Measurements from ENCODE around the gene INHBE. TPM values are rescaled to one million over a fixed set of nuclear protein-coding genes. Genes with fewer than 3 reads are reported as not detected.
A peak's percentile ranks its signal among the peaks of the same experiment; 100 is the strongest.

INHBE gene
- total RNA-seq, 2 donors from 2014 or later, result not detected

DNA sequence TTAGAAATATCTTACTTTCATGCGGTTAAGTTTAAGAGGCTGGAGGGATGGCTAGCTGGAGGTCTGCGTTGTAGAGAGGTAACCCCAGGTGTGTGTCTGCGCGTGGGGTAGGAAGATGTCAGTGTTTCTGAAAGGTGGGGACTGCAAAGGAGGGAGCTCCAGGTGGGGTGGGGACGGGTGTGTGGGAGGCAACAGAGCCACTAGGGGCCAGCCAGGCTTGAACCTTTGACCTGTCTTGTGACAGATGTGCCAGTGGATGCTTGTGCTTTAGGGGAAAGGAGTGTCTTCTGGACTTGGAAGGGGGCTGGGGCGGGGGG, 5.3 kb downstream of the INHBE start:
- ATAC-seq, result no peak
- no peak for DNase-seq
- H3K27ac Mint-ChIP-seq, result peak overlapping the region; percentile 51
- peaks cover 52% of the 10 kb centered on the region for H3K4me1 Mint-ChIP-seq
- H3K4me3 Mint-ChIP-seq, result peak overlapping the region; percentile 95
- H3K36me3 Mint-ChIP-seq (ENCODE audit: low read depth), result peaks cover 2% of the 10 kb centered on the region
- H3K9me3 ChIP-seq (ENCODE audit: control insufficient read depth, low read length, poor library complexity, severe bottlenecking), result no peaks in the 10 kb centered on the region
- peaks cover 15% of the 10 kb centered on the region for H3K27me3 Mint-ChIP-seq

DNA sequence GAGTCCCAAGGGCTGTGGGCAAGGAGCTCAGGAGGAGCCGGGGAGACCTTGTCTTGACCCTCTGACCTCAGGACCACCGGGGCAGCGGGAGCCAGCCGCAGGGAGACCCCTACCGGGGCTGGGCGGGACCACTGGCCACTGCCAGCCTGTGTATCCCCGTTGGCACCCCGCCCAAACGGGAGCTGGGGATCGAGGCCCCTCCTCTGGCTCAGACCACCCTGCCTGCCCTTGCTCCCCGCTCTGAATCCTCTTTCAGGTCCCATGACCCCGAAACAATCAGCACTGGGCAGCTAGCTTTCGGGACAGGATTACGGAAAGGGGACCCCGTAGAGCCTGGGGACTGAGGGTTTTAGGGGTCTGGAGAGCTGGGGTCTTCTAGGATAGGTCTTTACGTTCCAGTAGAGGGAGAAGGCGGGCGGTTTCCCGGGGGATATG, 5.8 kb downstream of the INHBE start:
- ATAC-seq, result no peak
- no peak for DNase-seq
- H3K9me3 ChIP-seq (ENCODE audit: control insufficient read depth, low read length, poor library complexity, severe bottlenecking), result no peaks in the 10 kb centered on the region
- Mint-ChIP-seq H3K4me1 (peaks cover 51% of the 10 kb centered on the region), H3K27ac (peak overlapping the region; percentile 51), H3K4me3 (peak overlapping the region; percentile 99), H3K36me3 (ENCODE audit: low read depth) (peaks cover 2% of the 10 kb centered on the region), H3K27me3 (peaks cover 15% of the 10 kb centered on the region)

DNA sequence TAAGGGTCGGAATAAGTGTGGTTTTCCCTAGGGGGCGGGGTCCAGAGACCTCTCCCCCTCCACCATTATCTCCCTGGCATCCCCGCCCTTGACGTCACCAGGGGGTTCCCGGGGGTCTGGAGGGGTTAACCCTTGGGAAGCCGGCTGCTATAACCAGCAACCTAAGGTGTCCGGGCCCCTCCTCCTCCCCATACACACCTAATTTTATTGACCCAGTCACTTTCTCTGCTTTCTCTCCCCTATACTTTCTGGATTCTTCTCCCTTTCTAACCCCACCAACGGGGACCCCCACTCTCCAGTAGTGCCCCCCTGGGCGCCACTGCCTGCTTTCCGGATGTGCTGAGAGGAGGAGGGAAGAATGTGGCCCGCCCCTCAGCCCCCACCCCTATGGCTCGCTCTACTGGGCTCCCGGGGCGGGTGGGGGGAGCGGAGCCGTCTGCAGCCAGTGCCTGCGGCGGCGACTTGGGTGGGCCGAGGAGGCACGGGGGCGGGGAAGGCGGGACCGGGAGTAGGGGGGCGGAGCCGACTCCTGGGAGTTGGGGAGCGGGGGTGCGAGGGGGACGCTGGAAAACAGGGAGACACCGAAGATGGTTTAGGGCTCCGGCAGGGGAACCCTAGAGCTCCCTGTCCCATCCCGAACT, 6.3 kb downstream of the INHBE start:
- Mint-ChIP-seq H3K27ac (peak overlapping the region; percentile 94), H3K27me3 (peaks cover 15% of the 10 kb centered on the region), H3K36me3 (ENCODE audit: low read depth) (peaks cover 2% of the 10 kb centered on the region), H3K4me1 (peaks cover 49% of the 10 kb centered on the region), H3K4me3 (peak overlapping the region; percentile 99)
- ATAC-seq (no peak), DNase-seq (peak in 2 of 3 donors; percentile 34 to 41)
- H3K9me3 ChIP-seq (ENCODE audit: control insufficient read depth, low read length, poor library complexity, severe bottlenecking), result no peaks in the 10 kb centered on the region

DNA sequence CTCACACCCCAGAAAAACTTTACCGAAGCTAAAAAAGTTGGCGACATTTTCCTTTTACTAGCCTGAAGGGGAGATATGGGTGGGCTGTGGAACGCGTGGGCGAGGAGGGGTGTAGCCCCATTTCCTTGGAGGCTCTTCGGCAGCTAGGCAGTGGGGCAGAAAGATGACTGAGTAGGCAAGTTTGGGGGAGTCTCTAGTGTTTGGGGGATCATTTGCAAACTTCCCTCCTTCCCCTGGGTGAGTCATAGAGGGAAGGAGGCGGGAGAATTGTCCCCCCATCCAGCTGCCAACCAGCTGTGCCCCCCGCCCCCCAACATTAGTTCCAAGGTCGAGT, 6.8 kb downstream of the INHBE start:
- H3K9me3 ChIP-seq (ENCODE audit: control insufficient read depth, low read length, poor library complexity, severe bottlenecking), result no peaks in the 10 kb centered on the region
- Mint-ChIP-seq H3K27me3 (peaks cover 15% of the 10 kb centered on the region), H3K4me1 (peaks cover 47% of the 10 kb centered on the region), H3K27ac (peak overlapping the region; percentile 94), H3K36me3 (ENCODE audit: low read depth) (peaks cover 2% of the 10 kb centered on the region), H3K4me3 (peak overlapping the region; percentile 99)
- peak in 1 of 3 donors; percentile 12 for DNase-seq
- no peak for ATAC-seq

DNA sequence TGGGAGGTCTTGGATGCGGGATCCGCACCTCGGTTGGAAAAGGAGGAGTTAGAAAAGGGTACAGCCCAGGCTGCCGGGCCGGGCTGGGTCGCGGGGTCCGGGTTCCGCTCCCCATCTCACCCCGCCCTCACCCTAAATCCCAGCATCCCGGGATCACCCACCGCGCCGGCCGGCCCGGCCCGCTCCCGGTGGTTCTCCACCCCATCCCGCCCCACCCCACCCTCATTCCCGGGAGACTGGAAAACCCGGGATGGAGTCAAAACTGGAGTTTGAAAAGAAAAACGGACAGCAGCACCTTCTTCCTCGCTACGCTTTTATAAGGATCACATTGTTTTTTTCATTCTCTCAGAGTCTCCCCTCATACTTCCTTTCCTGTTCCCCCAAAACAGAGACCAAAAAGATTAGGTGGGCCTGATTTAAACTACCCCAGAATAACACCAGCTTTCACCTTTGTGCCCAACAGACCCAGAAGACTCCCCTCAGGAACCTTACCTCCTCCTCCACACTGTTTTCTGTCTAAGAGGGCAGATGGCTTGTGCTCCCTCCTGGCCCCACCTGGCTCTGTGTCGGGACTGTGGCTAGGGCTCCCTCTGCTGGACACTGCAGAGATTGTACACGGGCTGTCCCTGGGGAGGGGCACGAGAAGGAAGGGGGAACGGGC, 7.3 kb downstream of the INHBE start:
- Mint-ChIP-seq H3K4me1 (peaks cover 50% of the 10 kb centered on the region), H3K27me3 (peaks cover 15% of the 10 kb centered on the region), H3K4me3 (peak overlapping the region; percentile 99), H3K27ac (peak overlapping the region; percentile 94), H3K36me3 (ENCODE audit: low read depth) (peaks cover 2% of the 10 kb centered on the region)
- H3K9me3 ChIP-seq (ENCODE audit: control insufficient read depth, low read length, poor library complexity, severe bottlenecking), result no peaks in the 10 kb centered on the region
- DNase-seq (peak; percentile 68 to 86 (median 78)), ATAC-seq (peak; percentile 79)

DNA sequence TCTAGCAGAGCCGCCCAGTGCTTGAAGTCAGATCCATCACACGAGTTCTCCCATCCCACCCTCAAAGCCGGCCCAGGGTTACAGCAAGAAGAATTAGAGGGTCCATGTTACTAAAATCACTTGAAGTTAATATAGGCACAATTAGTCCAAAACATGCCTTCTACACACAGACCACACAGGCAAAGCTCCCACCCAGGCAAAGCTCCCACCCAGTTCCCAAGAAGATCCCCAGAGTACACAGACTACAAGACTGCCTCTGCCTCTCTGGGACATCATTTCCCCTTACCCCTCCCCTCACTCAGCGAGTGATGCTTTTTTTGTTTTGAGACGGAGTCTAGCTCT, 7.8 kb downstream of the INHBE start:
- peak overlapping the region; percentile 99 for H3K4me3 Mint-ChIP-seq
- ATAC-seq (no peak), DNase-seq (no peak)
- H3K9me3 ChIP-seq (ENCODE audit: control insufficient read depth, low read length, poor library complexity, severe bottlenecking), result no peaks in the 10 kb centered on the region
- peaks cover 53% of the 10 kb centered on the region for H3K4me1 Mint-ChIP-seq
- H3K27me3 Mint-ChIP-seq, result peaks cover 15% of the 10 kb centered on the region
- H3K27ac Mint-ChIP-seq, result peak overlapping the region; percentile 94
- peaks cover 2% of the 10 kb centered on the region for H3K36me3 Mint-ChIP-seq (ENCODE audit: low read depth)

DNA sequence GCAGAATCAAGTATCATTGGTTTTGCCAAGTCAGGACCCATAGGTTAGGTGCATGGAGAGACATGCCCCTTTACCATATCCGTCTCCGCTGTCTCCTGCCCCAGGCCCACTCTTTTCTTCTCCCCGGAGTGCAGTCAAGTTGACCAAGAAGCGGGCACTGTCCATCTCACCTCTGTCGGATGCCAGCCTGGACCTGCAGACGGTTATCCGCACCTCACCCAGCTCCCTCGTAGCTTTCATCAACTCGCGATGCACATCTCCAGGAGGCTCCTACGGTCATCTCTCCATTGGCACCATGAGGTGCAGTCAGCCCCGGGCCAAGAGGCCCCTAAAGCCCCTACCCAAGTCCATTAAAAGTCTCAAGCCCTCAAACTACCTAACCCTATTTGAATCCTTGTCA, 9.5 kb downstream of the INHBE start:
- ATAC-seq, result no peak
- peaks cover 5% of the 10 kb centered on the region for H3K36me3 Mint-ChIP-seq (ENCODE audit: low read depth)
- H3K4me1 Mint-ChIP-seq, result peaks cover 47% of the 10 kb centered on the region
- H3K9me3 ChIP-seq (ENCODE audit: control insufficient read depth, low read length, poor library complexity, severe bottlenecking), result no peaks in the 10 kb centered on the region
- H3K27ac Mint-ChIP-seq, result peak overlapping the region; percentile 79
- H3K4me3 Mint-ChIP-seq, result no peak overlapping the region
- no peak for DNase-seq
- peaks cover 15% of the 10 kb centered on the region for H3K27me3 Mint-ChIP-seq

DNA sequence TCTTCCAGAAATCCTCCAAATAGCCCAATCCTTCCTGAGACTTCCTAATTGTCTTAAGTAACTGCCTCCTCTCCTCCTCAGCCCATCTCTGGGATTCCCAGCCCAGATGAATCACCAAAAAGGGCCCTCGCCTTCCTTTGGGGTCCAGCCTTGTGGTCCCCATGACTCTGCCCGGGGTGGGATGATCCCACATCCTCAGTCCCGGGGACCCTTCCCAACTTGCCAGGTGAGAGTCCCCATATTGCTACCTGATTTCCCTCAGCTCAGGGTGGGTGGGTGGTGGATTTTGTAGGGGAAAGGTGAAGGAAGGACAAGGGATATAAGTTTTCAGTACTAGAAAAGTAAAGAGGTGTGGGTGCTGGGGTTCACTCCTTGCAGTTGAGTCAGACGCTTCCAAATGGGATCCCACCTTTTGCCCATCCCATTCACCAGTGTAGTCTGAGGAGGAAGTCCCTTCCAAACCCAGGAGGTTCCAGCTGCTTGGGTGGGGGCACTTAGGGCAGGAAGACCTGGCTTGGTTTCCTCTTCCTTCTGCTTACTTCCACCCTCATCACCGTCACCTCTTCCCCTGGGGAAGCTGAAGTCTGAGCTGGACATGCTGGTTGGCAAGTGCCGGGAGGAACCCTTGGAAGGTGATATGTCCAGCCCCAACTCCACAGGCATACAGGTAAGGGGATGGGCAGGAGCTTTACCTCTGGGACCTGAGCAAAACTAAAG, 10.1 kb downstream of the INHBE start:
- no peak for DNase-seq
- no peaks in the 10 kb centered on the region for H3K9me3 ChIP-seq (ENCODE audit: control insufficient read depth, low read length, poor library complexity, severe bottlenecking)
- Mint-ChIP-seq H3K36me3 (ENCODE audit: low read depth) (peaks cover 5% of the 10 kb centered on the region), H3K27me3 (peaks cover 14% of the 10 kb centered on the region), H3K27ac (peak overlapping the region; percentile 79), H3K4me3 (no peak overlapping the region), H3K4me1 (peaks cover 43% of the 10 kb centered on the region)
- no peak for ATAC-seq

DNA sequence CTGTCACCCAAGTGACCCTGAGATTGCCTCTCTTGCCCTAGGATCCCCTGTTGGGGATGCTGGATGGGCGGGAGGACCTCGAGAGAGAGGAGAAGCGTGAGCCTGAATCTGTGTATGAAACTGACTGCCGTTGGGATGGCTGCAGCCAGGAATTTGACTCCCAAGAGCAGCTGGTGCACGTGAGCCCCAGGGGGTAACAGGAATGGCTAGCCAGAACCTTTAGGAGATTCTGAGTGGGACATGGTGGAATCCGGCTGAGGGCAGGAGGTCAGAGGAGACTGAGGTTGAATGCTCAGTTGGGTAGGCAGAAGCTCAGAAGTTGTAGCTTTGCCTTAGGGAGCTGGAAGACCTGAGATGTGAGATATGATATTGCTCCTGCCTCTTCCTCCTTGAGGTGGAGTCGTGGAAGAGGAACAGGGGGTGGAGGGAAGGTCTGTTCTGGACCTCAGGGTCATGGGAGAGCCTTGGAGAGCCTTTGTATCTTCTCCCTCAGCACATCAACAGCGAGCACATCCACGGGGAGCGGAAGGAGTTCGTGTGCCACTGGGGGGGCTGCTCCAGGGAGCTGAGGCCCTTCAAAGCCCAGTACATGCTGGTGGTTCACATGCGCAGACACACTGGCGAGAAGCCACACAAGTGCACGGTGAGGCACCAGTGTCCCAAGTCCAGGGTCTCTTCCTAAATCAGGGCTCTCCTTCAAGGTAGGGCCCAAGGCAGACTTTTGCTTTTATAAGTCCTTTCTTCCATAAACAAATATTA, 10.8 kb downstream of the INHBE start:
- DNase-seq, result no peak
- Mint-ChIP-seq H3K27ac (peak overlapping the region; percentile 79), H3K4me3 (peak overlapping the region; percentile 64), H3K27me3 (peaks cover 10% of the 10 kb centered on the region), H3K36me3 (ENCODE audit: low read depth) (peaks cover 5% of the 10 kb centered on the region), H3K4me1 (peaks cover 39% of the 10 kb centered on the region)
- H3K9me3 ChIP-seq (ENCODE audit: control insufficient read depth, low read length, poor library complexity, severe bottlenecking), result no peaks in the 10 kb centered on the region
- ATAC-seq, result no peak

DNA sequence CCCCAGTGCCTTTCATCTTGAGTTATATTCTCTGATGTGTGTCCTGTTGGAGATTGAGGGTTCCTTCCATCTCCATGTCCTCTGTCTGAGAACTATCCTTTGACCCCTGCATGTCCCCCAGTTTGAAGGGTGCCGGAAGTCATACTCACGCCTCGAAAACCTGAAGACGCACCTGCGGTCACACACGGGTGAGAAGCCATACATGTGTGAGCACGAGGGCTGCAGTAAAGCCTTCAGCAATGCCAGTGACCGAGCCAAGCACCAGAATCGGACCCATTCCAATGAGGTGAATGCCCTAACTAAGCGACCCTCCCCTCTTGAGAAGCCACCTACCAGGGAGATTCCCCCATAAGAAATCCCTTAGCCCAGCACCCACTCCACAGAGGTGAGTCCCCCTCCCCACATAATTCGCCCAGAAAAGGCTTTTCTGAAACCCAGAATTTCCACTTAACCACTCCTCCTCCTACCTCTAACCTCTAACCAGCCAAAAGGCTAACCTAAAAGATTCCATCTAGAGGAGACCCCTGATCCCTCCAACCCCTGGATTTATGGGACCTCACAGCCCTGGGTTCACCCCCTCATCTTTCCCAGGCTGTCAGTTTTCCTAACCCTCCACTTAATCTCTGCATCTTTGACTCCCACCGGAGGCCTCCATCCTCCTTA, 12.2 kb downstream of the INHBE start:
- no peak for DNase-seq
- no peaks in the 10 kb centered on the region for H3K9me3 ChIP-seq (ENCODE audit: control insufficient read depth, low read length, poor library complexity, severe bottlenecking)
- Mint-ChIP-seq H3K27ac (peak overlapping the region; percentile 79), H3K36me3 (ENCODE audit: low read depth) (peaks cover 5% of the 10 kb centered on the region), H3K4me3 (no peak overlapping the region), H3K27me3 (peaks cover 5% of the 10 kb centered on the region), H3K4me1 (peaks cover 38% of the 10 kb centered on the region)
- no peak for ATAC-seq

DNA sequence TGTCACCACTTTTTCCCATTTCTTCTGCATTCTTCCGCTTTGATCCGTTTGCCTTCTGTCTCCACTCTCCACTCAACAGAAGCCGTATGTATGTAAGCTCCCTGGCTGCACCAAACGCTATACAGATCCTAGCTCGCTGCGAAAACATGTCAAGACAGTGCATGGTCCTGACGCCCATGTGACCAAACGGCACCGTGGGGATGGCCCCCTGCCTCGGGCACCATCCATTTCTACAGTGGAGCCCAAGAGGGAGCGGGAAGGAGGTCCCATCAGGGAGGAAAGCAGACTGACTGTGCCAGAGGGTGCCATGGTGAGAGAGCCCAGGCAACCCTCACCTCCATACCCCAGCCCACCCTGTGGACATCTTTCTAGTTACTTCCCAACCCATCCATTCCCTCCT, 12.8 kb downstream of the INHBE start:
- ATAC-seq (no peak), DNase-seq (no peak)
- Mint-ChIP-seq H3K4me1 (peaks cover 37% of the 10 kb centered on the region), H3K27ac (peak overlapping the region; percentile 79), H3K4me3 (peak overlapping the region; percentile 68), H3K36me3 (ENCODE audit: low read depth) (peaks cover 3% of the 10 kb centered on the region), H3K27me3 (no peaks in the 10 kb centered on the region)
- H3K9me3 ChIP-seq (ENCODE audit: control insufficient read depth, low read length, poor library complexity, severe bottlenecking), result no peaks in the 10 kb centered on the region

DNA sequence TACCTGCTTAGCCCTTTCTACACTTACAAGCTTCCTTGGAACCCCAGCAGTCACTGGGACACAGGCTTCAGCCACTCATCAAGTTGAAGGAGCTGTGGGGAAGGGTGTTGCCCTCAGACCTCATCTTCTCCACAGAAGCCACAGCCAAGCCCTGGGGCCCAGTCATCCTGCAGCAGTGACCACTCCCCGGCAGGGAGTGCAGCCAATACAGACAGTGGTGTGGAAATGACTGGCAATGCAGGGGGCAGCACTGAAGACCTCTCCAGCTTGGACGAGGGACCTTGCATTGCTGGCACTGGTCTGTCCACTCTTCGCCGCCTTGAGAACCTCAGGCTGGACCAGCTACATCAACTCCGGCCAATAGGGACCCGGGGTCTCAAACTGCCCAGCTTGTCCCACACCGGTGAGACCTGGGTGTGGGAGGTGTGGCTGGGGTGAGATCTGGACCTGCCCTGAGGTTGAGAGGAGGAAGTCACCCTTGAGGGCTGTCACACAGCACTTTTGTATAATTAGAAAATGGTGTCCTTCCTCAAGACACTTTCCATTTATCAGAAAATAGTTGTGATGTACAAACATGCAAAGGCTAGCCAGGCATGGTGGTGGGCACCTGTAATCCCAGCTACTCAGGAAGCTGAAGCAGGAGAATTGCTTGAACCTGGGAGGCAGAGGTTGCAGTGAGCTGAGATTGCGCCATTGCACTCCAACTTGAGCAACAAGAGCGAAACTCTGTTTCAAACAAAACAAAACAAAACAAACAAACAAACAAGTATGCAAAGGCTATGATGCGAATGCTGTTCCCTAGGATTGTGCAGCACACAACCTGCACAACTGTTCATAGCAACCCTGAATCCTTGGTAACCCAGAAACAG, 14.4 kb downstream of the INHBE start:
- no peak for DNase-seq
- Mint-ChIP-seq H3K36me3 (ENCODE audit: low read depth) (peaks cover 14% of the 10 kb centered on the region), H3K27me3 (no peaks in the 10 kb centered on the region), H3K27ac (peak overlapping the region; percentile 79), H3K4me3 (no peak overlapping the region), H3K4me1 (peaks cover 42% of the 10 kb centered on the region)
- no peak for ATAC-seq
- no peaks in the 10 kb centered on the region for H3K9me3 ChIP-seq (ENCODE audit: control insufficient read depth, low read length, poor library complexity, severe bottlenecking)

Measured in T-helper 17 cell (primary cell).